GM23338 (cell line): ENCODE data around the gene SPECC1. TPM values are rescaled to one million over a fixed set of nuclear protein-coding genes. Genes with fewer than 3 reads are reported as not detected.
"Not testable (repeated sequence)": the region's sequence is repeated elsewhere in the genome, so short reads cannot be mapped to it uniquely, and the experiment has no call there.

Experiments
- ATAC-seq: fragments of 200-7000 bp; cut with Tn5 transposase; 3 replicates; pipeline ENCODE4 v1.9.1; 2020
- DNase-seq: peaks from one replicate; pipeline ENCODE4 v3.0.0-alpha.2; 2015; ENCODE audit warnings: low spot score
- H2AFZ ChIP-seq: fragments of 200-600 bp; sonication (generic); 2 replicates; pipeline ENCODE4 v1.8.0; 2016; ENCODE audit warnings: antibody characterized with exemption, mild to moderate bottlenecking, moderate library complexity
- H3F3A ChIP-seq: fragments of 200-600 bp; sonication (generic); replicated peaks from 2 replicates; pipeline ENCODE4 v1.8.0; 2017; ENCODE audit warnings: antibody characterized with exemption, mixed run types, low read depth
- H3K27ac ChIP-seq: fragments of 200-600 bp; sonication (generic); 2 replicates; pipeline ENCODE4 v1.6.1; 2016; ENCODE audit warnings: low read depth
- H3K27me3 ChIP-seq: fragments of 200-600 bp; sonication (generic); 2 replicates; pipeline ENCODE4 v1.8.0; 2016; ENCODE audit warnings: mild to moderate bottlenecking, mixed run types, moderate library complexity; ENCODE audit not compliant: insufficient read depth
- H3K36me3 ChIP-seq: fragments of 200-600 bp; sonication (generic); 2 replicates; pipeline ENCODE4 v1.8.0; 2016; ENCODE audit warnings: mild to moderate bottlenecking; ENCODE audit not compliant: insufficient read depth
- H3K4me1 ChIP-seq: fragments of 200-600 bp; sonication (generic); 2 replicates; pipeline ENCODE4 v1.8.0; 2016; ENCODE audit warnings: mild to moderate bottlenecking, moderate library complexity; ENCODE audit not compliant: insufficient read depth
- H3K4me2 ChIP-seq: fragments of 200-600 bp; sonication (generic); 2 replicates; pipeline ENCODE4 v1.7.1; 2017; ENCODE audit warnings: mixed run types
- H3K4me3 ChIP-seq: fragments of 200-600 bp; sonication (generic); 2 replicates; pipeline ENCODE4 v1.6.1; 2016; ENCODE audit warnings: mixed run types
- H3K79me2 ChIP-seq: fragments of 200-600 bp; sonication (generic); replicated peaks from 2 replicates; pipeline ENCODE4 v1.8.0; 2017; ENCODE audit warnings: mild to moderate bottlenecking; ENCODE audit not compliant: insufficient read depth
- H3K9me2 ChIP-seq: fragments of 200-600 bp; sonication (generic); 2 replicates; pipeline ENCODE4 v1.8.0; 2017; ENCODE audit not compliant: insufficient read depth
- H4K20me1 ChIP-seq: fragments of 200-600 bp; sonication (generic); replicated peaks from 2 replicates; pipeline ENCODE4 v1.8.0; 2017; ENCODE audit warnings: mild to moderate bottlenecking; ENCODE audit not compliant: insufficient read depth
- H3K27ac Mint-ChIP-seq: 2 replicates; pipeline ENCODE4 v1.8.0; 2020; ENCODE audit warnings: inconsistent platforms, mild to moderate bottlenecking, moderate library complexity, mixed read lengths
- H3K27me3 Mint-ChIP-seq: 3 replicates; pipeline ENCODE4 v1.8.0; 2022; ENCODE audit warnings: low read depth, mild to moderate bottlenecking, moderate library complexity, mixed read lengths, inconsistent platforms; ENCODE audit not compliant: insufficient read depth, poor library complexity
- H3K36me3 Mint-ChIP-seq: 3 replicates; pipeline ENCODE4 v1.8.0; 2021; ENCODE audit warnings: low read depth, mild to moderate bottlenecking, inconsistent platforms, moderate library complexity, mixed read lengths
- H3K4me1 Mint-ChIP-seq: 3 replicates; pipeline ENCODE4 v1.8.0; 2020; ENCODE audit warnings: mild to moderate bottlenecking, inconsistent platforms, mixed read lengths
- H3K4me3 Mint-ChIP-seq: 3 replicates; pipeline ENCODE4 v1.8.0; 2021; ENCODE audit warnings: moderate library complexity, mild to moderate bottlenecking, inconsistent platforms, mixed read lengths
- H3K9me3 Mint-ChIP-seq: 3 replicates; pipeline ENCODE4 v1.8.0; 2020; ENCODE audit warnings: moderate library complexity, mild to moderate bottlenecking, inconsistent platforms, mixed read lengths
- POLR2AphosphoS5 ChIP-seq: IDR thresholded peaks from 2 replicates; pipeline ENCODE4 v1.6.1; 2016; ENCODE audit warnings: antibody characterized with exemption, low read depth
- long read RNA-seq: library from polyadenylated mRNA; unstranded; transcript quantifications from one replicate; pipeline ENCODE4 v2.0.0, GENCODE V29; 2020; ENCODE audit not compliant: unreplicated experiment
- polyA plus RNA-seq: library from polyadenylated mRNA; unstranded; fragments of >200 nt; fragmentation: Nextera tagmentation; extraction: Ambion mirVana; gene quantifications from 2 replicates; pipeline ENCODE4 v1.2.1, GENCODE V29; 2016
- total RNA-seq: library from RNA; depleted of rRNA; stranded (reverse); fragments of >200 nt; shearing (Covaris generic); gene quantifications from 2 replicates; pipeline ENCODE4 v1.2.3, GENCODE V29; 2014; rRNA removed
- TF ChIP-seq, protein P1 (sequence below): IDR thresholded peaks from 2 replicates; pipeline ENCODE4 v1.6.1; 2016; ENCODE audit warnings: antibody characterized with exemption
- TF ChIP-seq, protein P2 (sequence below), 2 experiments: fragments of 200-600 bp in 1 of 2; sonication (generic) in 1 of 2; conservative IDR thresholded peaks; 2 replicates each; pipeline versions ENCODE4 v1.5.1 to v1.6.1; 2016 to 2017; ENCODE audit warnings: antibody characterized with exemption in 2 of 2, low read depth in 2 of 2, mild to moderate bottlenecking in 2 of 2, moderate library complexity in 1 of 2

Gene SPECC1, protein sequence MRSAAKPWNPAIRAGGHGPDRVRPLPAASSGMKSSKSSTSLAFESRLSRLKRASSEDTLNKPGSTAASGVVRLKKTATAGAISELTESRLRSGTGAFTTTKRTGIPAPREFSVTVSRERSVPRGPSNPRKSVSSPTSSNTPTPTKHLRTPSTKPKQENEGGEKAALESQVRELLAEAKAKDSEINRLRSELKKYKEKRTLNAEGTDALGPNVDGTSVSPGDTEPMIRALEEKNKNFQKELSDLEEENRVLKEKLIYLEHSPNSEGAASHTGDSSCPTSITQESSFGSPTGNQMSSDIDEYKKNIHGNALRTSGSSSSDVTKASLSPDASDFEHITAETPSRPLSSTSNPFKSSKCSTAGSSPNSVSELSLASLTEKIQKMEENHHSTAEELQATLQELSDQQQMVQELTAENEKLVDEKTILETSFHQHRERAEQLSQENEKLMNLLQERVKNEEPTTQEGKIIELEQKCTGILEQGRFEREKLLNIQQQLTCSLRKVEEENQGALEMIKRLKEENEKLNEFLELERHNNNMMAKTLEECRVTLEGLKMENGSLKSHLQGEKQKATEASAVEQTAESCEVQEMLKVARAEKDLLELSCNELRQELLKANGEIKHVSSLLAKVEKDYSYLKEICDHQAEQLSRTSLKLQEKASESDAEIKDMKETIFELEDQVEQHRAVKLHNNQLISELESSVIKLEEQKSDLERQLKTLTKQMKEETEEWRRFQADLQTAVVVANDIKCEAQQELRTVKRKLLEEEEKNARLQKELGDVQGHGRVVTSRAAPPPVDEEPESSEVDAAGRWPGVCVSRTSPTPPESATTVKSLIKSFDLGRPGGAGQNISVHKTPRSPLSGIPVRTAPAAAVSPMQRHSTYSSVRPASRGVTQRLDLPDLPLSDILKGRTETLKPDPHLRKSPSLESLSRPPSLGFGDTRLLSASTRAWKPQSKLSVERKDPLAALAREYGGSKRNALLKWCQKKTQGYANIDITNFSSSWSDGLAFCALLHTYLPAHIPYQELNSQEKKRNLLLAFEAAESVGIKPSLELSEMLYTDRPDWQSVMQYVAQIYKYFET
- total RNA-seq, result 89.8 and 101 TPM in 2 replicates
- polyA plus RNA-seq, result 41.5 and 42.6 TPM in 2 replicates
- long read RNA-seq, full-length matches to known transcripts, result 2 of 41 reads
- long read RNA-seq, partial matches to known transcripts, result 20 of 41 reads
- long read RNA-seq, other reads (novel, unspliced or antisense), result 19 of 41 reads

DNA sequence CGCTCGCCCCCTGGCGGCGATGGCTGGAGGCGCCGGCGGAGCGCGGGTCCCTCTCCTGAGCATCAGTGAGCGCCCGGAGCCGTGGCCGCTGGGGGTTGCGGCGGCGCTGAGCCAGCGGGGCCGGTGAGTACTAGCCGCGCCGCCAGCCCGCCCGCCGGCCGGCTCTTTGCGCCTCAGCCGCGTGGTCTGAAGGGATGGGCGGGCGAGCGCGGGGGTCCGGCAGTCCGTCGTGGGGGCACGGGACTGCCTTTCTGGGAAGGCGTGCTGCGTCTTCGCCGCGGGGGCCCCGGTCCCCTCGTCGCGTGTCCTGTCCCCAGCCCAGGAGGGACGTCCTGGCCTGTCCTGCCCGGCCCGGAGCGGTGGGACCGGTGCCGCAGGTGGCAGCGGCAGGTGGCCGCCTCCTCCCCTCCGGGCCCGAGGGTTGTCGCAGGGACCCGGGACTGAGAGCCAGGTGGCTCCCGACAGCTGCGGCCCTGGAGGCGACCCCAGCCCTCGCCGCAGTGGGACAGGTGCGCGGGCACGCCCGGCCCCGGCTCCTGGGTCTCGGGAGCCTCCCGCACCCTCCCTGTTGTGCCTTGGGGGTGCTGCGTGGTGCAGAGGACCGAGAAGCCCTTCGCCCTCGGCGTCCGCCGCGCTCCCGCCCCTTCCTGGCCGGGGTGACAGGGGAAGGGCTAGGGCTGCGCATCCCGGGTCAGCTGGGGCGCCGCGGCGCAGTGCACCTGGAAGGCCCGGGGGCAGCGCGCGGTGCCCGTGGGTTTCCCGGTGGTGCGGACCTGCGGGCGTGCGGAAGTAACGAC, at the start of gene SPECC1:
Gene SPECC1 (plus strand): TSS at position 58 of the 797 bp plus-strand sequence. CDS start 87,293 bp downstream, outside the sequence.
- DNase-seq, result peak; percentile 55
- H3K36me3 Mint-ChIP-seq, result no peaks in the 10 kb centered on the region
- Histone ChIP-seq H3K4me3 (peak within 1 kb of the TSS; percentile 71), H3F3A (0 out of 2 replicates have a peak, but pooled peaks cover 3% of the 10 kb centered on the region), H3K27ac (peak within 1 kb of the TSS; percentile 56; the same call in 1 of the 2 replicates), H3K4me1 (peaks cover 6% of the 10 kb centered on the region; the same call in 1 of the 2 replicates), H2AFZ (peak within 1 kb of the TSS; percentile 99), H3K36me3 (no peaks in the 10 kb centered on the region), H3K27me3 (peaks cover 22% of the 10 kb centered on the region), H3K9me2 (no peaks in the 10 kb centered on the region), H3K4me2 (peak within 1 kb of the TSS; percentile 91), H3K79me2 (no peaks in the 10 kb centered on the region), H4K20me1 (no peaks in the 10 kb centered on the region)
- peaks cover 5% of the 10 kb centered on the region for H3K27me3 Mint-ChIP-seq
- H3K27ac Mint-ChIP-seq, result no peak within 1 kb of the TSS
- peak within 1 kb of the TSS; percentile 91 for H3K4me3 Mint-ChIP-seq
- no peaks in the 10 kb centered on the region; the same call in 2 of the 3 replicates for H3K9me3 Mint-ChIP-seq
- H3K4me1 Mint-ChIP-seq, result peaks cover 14% of the 10 kb centered on the region
- peak; percentile 22 for TF ChIP-seq POLR2AphosphoS5
- TF ChIP-seq, protein P1, sequence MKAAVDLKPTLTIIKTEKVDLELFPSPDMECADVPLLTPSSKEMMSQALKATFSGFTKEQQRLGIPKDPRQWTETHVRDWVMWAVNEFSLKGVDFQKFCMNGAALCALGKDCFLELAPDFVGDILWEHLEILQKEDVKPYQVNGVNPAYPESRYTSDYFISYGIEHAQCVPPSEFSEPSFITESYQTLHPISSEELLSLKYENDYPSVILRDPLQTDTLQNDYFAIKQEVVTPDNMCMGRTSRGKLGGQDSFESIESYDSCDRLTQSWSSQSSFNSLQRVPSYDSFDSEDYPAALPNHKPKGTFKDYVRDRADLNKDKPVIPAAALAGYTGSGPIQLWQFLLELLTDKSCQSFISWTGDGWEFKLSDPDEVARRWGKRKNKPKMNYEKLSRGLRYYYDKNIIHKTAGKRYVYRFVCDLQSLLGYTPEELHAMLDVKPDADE, result no peak; the same call in 1 of the 2 replicates
- TF ChIP-seq, protein P2, sequence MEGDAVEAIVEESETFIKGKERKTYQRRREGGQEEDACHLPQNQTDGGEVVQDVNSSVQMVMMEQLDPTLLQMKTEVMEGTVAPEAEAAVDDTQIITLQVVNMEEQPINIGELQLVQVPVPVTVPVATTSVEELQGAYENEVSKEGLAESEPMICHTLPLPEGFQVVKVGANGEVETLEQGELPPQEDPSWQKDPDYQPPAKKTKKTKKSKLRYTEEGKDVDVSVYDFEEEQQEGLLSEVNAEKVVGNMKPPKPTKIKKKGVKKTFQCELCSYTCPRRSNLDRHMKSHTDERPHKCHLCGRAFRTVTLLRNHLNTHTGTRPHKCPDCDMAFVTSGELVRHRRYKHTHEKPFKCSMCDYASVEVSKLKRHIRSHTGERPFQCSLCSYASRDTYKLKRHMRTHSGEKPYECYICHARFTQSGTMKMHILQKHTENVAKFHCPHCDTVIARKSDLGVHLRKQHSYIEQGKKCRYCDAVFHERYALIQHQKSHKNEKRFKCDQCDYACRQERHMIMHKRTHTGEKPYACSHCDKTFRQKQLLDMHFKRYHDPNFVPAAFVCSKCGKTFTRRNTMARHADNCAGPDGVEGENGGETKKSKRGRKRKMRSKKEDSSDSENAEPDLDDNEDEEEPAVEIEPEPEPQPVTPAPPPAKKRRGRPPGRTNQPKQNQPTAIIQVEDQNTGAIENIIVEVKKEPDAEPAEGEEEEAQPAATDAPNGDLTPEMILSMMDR (conservative IDR thresholded peaks at IDR 0.05; ENCODE audit: low read depth in 2 of 2), result peak; percentile 65 to 83; a peak in 3 of 4 replicates
- ATAC-seq, result peak; percentile 94

DNA sequence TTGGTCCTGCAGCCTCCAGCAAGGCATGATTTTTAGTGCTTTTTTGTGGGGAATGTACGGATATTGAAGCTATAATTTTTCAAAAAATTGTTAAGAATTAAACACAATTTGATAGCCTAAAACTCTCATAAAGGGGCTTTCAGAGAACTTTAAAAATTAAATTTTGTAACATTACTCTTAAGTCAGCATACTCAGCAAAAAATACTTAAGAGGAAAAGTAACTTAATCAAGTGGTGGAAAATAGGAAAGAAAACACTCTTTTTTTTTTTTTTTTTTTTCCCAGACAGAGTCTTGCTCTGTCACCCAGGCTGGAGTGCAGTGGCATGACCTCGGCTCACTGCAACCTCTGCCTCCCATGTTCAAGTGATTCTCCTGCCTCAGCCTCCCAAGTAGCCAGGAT, 46.2 kb upstream of the SPECC1 start:
- 0 out of 2 replicates have a peak, but pooled peaks cover 16% of the 10 kb centered on the region for H4K20me1 ChIP-seq
- H3K36me3 ChIP-seq, result peaks cover 13% of the 10 kb centered on the region; the same call in 1 of the 2 replicates
- peaks cover 35% of the 10 kb centered on the region for H3K36me3 Mint-ChIP-seq
- H3K27me3 Mint-ChIP-seq, ATAC-seq, H2AFZ ChIP-seq, H3K27ac Mint-ChIP-seq, H3K4me2 ChIP-seq, H3F3A ChIP-seq, H3K4me1 ChIP-seq, DNase-seq, H3K4me3 Mint-ChIP-seq, H3K27ac ChIP-seq, H3K9me2 ChIP-seq, H3K27me3 ChIP-seq, H3K4me3 ChIP-seq, H3K9me3 Mint-ChIP-seq, H3K4me1 Mint-ChIP-seq: not testable (repeated sequence)
- peaks cover 45% of the 10 kb centered on the region for H3K79me2 ChIP-seq
